BLaER1 (cell line): ENCODE measurements around the gene SNX21.

ENCODE experiments used
- H3K27ac ChIP-seq: shearing (Covaris generic); formaldehyde crosslinking; 2 replicates; pipeline ENCODE4 v1.8.1; 2022
- H3K27me3 ChIP-seq: shearing (Covaris generic); formaldehyde crosslinking; 2 replicates; pipeline ENCODE4 v1.8.1; 2022
- H3K36me3 ChIP-seq: shearing (Covaris generic); formaldehyde crosslinking; 2 replicates; pipeline ENCODE4 v1.8.1; 2022
- H3K4me1 ChIP-seq: shearing (Covaris generic); formaldehyde crosslinking; 2 replicates; pipeline ENCODE4 v1.8.1; 2022
- H3K4me2 ChIP-seq: shearing (Covaris generic); formaldehyde crosslinking; 2 replicates; pipeline ENCODE4 v1.8.1; 2022
- H3K4me3 ChIP-seq: shearing (Covaris generic); formaldehyde crosslinking; 2 replicates; pipeline ENCODE4 v1.8.1; 2022
- H3K9ac ChIP-seq: shearing (Covaris generic); formaldehyde crosslinking; 2 replicates; pipeline ENCODE4 v1.8.1; 2022
- H3K9me3 ChIP-seq: shearing (Covaris generic); formaldehyde crosslinking; 2 replicates; pipeline ENCODE4 v1.8.1; 2022
- H4K20me1 ChIP-seq: shearing (Covaris generic); formaldehyde crosslinking; 2 replicates; pipeline ENCODE4 v1.8.1; 2022
- Cebpa-rat ChIP-seq: shearing (Covaris generic); IDR thresholded peaks from 2 replicates; pipeline ENCODE4 v1.8.1; 2022

Gene SNX21

GRCh38 chr20:45888681-45889080, 55.1 kb downstream of the SNX21 start:
- Histone ChIP-seq H3K4me3 (no peak overlapping the region), H4K20me1 (peaks cover 31% of the 10 kb centered on the region)

GRCh38 chr20:45890077-45890984, 56.7 kb downstream of the SNX21 start:
- TF ChIP-seq Cebpa-rat = no peak
- peak overlapping the region; percentile 85 for H3K9ac ChIP-seq
- H4K20me1 ChIP-seq = peaks cover 20% of the 10 kb centered on the region
- no peaks in the 10 kb centered on the region for H3K9me3 ChIP-seq
- peak overlapping the region; percentile 100 for H3K4me2 ChIP-seq
- H3K27ac ChIP-seq = peak overlapping the region; percentile 89
- H3K4me3 ChIP-seq = peak overlapping the region; percentile 85
- peaks cover 41% of the 10 kb centered on the region for H3K4me1 ChIP-seq
- peaks cover 57% of the 10 kb centered on the region for H3K36me3 ChIP-seq
- no peaks in the 10 kb centered on the region for H3K27me3 ChIP-seq

More at GRCh38 chr20:45888681-45889080, 55.1 kb downstream of the SNX21 start:
- Histone ChIP-seq H3K36me3 (peaks cover 57% of the 10 kb centered on the region), H3K4me2 (peak overlapping the region; percentile 100; the same call in 1 of the 2 replicates), H3K27me3 (no peaks in the 10 kb centered on the region), H3K9me3 (no peaks in the 10 kb centered on the region), H3K4me1 (peaks cover 51% of the 10 kb centered on the region), H3K27ac (no peak overlapping the region), H3K9ac (no peak overlapping the region; the same call in 1 of the 2 replicates)
- no peak for TF ChIP-seq Cebpa-rat

- H3K9ac ChIP-seq = peak within 1 kb of the TSS; percentile 85
- peak within 1 kb of the TSS; percentile 100 for H3K4me2 ChIP-seq
- no peak for TF ChIP-seq Cebpa-rat
- peaks cover 57% of the 10 kb centered on the region for H3K36me3 ChIP-seq
- peaks cover 41% of the 10 kb centered on the region for H3K4me1 ChIP-seq
- H4K20me1 ChIP-seq = peaks cover 17% of the 10 kb centered on the region
- no peaks in the 10 kb centered on the region for H3K27me3 ChIP-seq
- no peaks in the 10 kb centered on the region for H3K9me3 ChIP-seq
- peak within 1 kb of the TSS; percentile 85 for H3K4me3 ChIP-seq
- peak within 1 kb of the TSS; percentile 89 for H3K27ac ChIP-seq
Observed at GRCh38 chr20:45890985-45891983, 57.7 kb downstream of the SNX21 start, which contains the start of the genes CTSA and NEURL2. Gene CTSA, plus strand, starts transcription at chr20:45891335. Its CDS starts 234 bp downstream, at chr20:45891569. Gene NEURL2, minus strand, starts transcription at chr20:45891208. Its CDS starts 217 bp downstream, at chr20:45890991.

- Histone ChIP-seq H3K4me2 (peak overlapping the region; percentile 100), H3K4me3 (peak overlapping the region; percentile 85), H3K9me3 (no peaks in the 10 kb centered on the region), H3K27ac (peak overlapping the region; percentile 89; the same call in 1 of the 2 replicates), H3K36me3 (peaks cover 56% of the 10 kb centered on the region), H4K20me1 (peaks cover 12% of the 10 kb centered on the region; the same call in 1 of the 2 replicates), H3K9ac (peak overlapping the region; percentile 85), H3K4me1 (peaks cover 41% of the 10 kb centered on the region), H3K27me3 (no peaks in the 10 kb centered on the region)
- TF ChIP-seq Cebpa-rat = no peak
Observed at GRCh38 chr20:45892049-45892825, 58.6 kb downstream of the SNX21 start.
